Subcutaneous adipose tissue (tissue), 4 donors: ENCODE data around the gene ZFAND6. TPM values are rescaled to one million over a fixed set of nuclear protein-coding genes. Genes with fewer than 3 reads are reported as not detected.

Experiments used
- total RNA-seq, 4 donors: library from RNA; depleted of rRNA; stranded (reverse); fragments of >200 nt; gene quantifications; one replicate each; pipeline ENCODE4 v1.1.0, GENCODE V29; 2016
- TF ChIP-seq, protein P1 (sequence below): fragments of 450-650 bp; IDR thresholded peaks from one replicate; pipeline ENCODE4 v1.5.1; 2016; ENCODE audit warnings: low read depth, mild to moderate bottlenecking, control low read depth, antibody characterized with exemption, moderate library complexity

Gene ZFAND6
- total RNA-seq, 4 donors from 2014 or later, result 107 to 155 (median 140) TPM

DNA sequence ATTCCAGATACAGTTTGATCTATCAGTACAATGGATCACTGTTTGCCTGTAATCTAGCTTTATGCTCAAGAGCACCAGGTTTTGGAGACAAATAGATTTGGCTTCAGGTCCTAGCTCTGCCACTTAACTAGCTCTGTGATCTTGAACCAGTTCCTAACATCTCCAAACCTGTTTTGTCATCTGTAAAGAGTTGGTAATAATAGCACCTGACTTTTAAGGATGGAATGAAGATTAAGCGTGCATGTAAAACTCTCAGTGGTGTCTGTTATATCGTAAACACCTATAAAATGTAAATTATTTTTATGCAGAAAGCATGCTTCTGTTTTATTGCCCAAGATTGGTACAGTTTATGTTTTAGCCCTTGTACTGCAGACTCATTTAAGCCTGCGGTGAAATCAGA lies 36.5 kb downstream of the ZFAND6 start:
- TF ChIP-seq, protein P1, sequence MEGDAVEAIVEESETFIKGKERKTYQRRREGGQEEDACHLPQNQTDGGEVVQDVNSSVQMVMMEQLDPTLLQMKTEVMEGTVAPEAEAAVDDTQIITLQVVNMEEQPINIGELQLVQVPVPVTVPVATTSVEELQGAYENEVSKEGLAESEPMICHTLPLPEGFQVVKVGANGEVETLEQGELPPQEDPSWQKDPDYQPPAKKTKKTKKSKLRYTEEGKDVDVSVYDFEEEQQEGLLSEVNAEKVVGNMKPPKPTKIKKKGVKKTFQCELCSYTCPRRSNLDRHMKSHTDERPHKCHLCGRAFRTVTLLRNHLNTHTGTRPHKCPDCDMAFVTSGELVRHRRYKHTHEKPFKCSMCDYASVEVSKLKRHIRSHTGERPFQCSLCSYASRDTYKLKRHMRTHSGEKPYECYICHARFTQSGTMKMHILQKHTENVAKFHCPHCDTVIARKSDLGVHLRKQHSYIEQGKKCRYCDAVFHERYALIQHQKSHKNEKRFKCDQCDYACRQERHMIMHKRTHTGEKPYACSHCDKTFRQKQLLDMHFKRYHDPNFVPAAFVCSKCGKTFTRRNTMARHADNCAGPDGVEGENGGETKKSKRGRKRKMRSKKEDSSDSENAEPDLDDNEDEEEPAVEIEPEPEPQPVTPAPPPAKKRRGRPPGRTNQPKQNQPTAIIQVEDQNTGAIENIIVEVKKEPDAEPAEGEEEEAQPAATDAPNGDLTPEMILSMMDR, result no peak

DNA sequence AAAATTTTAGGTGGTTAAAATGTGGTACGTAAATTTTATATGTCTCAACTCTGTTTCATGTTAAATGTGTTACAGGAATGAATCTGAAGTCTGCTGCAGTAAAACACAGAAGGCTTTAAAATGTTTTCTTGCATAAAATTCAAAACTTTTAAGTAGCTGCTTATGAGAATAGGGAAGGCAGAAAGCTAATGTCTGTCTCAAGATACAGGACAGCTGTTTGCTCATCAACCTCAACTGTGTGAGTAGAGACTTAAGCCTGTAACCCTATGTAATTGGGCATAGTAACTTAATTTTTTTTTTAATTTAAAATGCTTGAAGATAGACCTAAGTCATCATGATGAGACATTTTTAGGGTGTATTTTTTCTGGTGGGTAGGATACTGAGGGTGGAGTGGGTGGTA lies 38.9 kb downstream of the ZFAND6 start:
- TF ChIP-seq, protein P1, result no peak

DNA sequence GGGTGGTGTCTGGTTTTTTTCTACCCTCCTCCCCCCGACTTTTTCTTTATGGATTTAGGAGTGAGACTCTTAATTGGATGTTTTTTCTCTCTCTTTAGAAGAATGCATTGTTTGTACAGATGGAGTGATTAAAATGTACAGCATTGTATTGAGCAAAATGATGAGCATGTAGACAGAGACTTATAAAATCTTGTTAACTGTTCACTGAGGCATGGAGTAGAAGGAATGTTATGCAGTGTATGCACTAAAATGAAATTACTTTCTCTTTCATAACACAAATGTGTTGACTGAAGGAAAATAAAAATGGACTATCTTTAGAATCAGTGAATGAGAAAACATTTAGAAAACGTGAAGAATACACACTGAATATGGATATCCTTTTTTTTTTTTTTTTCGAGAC lies 39.8 kb downstream of the ZFAND6 start:
- TF ChIP-seq, protein P1, result no peak

DNA sequence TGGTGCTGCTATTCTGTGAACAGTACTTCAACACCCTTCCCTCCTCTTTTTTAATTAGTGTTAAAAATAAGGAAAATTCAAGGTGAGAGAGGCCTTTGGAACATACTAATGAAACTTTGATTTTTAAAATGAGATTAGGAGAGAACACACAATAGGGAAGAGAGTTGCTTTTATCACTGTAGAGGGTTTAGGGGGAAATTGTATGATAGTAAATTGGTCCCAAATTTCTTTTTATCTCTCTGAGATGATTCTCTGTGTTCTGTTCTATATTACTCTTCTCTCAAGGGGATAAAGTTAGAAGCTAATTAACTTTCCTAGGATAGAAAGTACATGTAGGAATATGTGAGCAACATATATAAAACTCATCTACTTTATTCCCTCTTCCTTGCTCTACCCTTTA lies 40.8 kb downstream of the ZFAND6 start:
- TF ChIP-seq, protein P1, result no peak

DNA sequence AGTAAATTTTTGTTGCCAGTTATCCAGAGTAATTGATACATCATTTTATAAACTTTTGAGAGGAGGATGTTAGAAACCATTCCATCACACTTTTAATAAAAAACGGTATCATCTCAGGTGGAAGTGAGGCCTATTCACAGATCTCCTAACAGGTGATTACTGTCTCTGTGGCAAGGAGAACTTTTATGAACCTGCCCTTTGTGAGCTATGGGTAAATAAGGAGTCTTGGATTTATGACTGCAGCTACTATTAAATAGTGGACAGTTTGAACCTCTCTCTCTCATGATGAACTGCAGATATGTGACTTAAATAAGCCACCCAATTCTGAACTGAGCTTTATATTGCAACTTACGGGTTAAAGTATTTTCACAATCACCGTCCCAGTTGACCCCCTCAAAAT lies 45.7 kb downstream of the ZFAND6 start:
- TF ChIP-seq, protein P1, result no peak

DNA sequence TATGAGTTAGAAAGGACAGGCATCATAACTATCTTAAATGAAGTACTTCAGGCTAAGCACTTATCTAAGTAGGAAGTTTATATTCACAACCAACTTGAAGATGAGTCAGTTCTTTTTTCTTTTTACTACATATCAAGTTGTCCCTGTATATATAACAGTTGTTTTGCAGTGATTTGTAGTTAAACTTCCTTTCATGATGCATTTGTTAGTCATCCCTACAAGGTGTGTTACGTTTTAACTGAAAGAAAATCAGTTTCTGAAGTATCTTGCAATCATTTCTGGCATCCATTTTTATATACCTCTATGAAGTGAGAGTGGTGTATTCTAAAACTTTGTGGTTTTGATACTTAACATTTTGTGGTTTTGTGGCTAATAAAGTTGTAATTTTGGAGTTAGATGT lies 46.1 kb downstream of the ZFAND6 start:
- TF ChIP-seq, protein P1, result no peak

DNA sequence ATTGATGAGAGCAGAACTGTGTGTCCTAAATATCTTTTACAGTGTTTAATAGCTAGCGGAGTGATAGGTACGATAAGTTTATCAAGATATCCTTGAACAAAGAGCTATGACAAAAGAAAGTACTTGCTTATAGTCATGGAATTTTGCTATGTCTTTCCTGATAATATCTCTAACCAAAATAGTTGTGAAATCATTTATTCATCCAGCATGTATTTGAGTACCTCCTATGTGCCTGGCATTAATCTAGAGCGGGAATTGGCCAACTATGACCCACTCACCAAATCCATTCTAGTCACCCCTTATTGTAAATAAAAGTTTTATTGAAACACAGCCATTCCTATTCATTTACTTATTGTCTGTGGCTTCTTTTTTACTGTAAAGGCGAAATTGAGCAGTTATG lies 46.6 kb downstream of the ZFAND6 start:
- TF ChIP-seq, protein P1, result no peak

DNA sequence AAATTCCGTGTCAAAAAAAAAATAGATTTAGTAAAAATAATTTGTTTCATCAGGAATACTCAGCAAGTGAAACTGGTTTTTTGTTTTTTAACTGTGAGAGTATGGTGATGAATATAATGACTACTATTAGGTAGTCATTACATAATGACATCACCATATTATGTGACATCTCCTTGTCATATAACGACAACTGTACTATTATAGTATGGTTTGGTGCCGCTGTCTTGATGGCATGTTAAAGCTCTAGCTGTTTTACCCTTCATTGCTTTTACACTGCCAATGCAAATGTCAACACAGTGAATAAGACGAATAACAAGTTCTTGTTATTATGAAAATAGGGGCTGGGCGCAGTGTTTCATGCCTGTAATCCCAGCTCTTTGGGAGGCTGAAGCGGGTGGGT lies 47.7 kb downstream of the ZFAND6 start:
- TF ChIP-seq, protein P1, result no peak
